Fibroblast of gingiva (primary cell): ENCODE data around the gene OPN4.

Experiments
- DNase-seq: peaks from one replicate; pipeline ENCODE4 v3.0.0-alpha.2; 2011; ENCODE audit warnings: low read depth

Gene OPN4

DNA sequence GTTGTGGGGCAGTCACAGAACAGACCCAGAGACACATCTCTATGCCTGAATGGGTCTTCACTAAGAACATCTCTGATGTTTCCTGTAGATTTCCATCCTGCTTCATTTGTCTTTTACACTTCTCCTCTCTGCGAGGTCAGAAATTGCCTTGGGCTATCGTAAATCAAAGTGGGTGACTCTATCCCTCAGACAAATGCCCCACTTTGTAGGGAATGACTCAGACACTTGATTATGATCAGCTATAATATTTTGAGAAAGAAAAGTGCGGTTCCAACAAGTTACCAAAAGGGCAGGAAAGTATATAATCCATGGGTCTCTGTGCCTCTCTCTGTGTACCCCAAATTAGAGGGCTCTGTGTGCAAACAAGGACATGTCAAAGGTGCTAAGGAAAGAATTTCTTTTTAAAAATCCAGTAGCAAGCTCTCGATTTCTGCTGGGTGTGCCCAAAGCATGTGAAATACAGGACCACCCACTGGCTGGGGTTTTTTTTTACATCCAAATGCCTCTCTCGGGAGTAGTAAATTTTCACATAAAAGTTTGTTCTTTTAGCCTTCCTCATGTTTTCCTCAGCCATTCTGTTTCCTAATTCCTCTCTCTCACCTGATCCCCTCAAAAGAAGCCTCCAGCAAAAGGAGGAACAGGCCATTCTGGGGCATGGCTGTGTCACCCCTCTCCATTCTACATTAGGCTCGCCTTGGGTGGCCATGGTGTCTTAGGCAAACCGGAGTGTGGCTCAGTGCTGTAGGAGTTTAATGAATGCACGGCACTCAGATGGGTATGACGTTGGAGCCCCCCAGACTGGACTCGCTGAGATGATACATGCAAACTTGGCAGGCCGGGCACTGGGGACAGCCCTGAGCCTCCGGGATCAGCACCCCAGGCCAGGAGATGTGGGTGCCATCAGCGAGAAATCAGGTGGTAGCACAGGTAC lies 6.3 kb upstream of the OPN4 start:
- no peak for DNase-seq

DNA sequence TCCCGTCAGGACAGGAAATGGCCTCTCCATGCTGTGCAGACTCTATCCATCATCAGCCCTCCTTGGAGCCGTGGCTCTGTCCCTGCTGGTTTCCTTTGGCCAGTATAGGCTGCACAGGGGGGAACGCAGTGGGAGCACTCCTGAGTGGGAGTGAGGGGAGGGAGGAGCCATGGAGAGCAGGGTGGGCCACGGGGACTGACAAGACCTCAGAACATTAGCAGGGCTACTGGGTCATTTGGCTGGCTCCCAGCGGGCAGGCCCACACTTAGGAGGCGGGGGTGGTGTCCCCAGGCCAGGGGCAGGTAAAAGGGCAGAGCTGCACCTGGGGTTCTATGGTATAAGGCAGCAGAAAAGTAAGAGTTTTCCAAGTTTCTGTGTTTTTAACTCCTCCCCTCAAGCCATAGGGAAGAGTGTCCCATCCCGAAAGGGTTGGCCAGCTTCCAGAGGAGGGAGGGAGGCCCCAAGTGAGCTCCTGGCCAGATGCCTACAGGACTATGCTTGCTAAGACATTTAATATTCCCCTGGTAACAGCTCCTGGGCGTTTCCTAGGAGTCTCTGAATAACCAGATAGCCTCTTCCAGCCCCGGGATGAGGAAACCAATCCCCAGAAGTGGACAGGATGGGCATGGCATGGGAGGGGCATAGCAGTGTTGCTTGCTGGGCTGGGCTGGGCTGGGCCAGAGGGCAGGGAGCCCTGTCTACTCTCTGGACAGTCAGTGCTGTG lies 5.5 kb upstream of the OPN4 start:
- peak; percentile 91 for DNase-seq

- no peak for DNase-seq
Observed at GRCh38 chr10:86649471-86650150, 4.7 kb upstream of the OPN4 start.

GRCh38 chr10:86650151-86650550 lies 4.2 kb upstream of the OPN4 start:
- no peak for DNase-seq

GRCh38 chr10:86651021-86651471 lies 3.3 kb upstream of the OPN4 start:
- no peak for DNase-seq

GRCh38 chr10:86651631-86652331 lies 2.6 kb upstream of the OPN4 start:
- no peak for DNase-seq

DNA sequence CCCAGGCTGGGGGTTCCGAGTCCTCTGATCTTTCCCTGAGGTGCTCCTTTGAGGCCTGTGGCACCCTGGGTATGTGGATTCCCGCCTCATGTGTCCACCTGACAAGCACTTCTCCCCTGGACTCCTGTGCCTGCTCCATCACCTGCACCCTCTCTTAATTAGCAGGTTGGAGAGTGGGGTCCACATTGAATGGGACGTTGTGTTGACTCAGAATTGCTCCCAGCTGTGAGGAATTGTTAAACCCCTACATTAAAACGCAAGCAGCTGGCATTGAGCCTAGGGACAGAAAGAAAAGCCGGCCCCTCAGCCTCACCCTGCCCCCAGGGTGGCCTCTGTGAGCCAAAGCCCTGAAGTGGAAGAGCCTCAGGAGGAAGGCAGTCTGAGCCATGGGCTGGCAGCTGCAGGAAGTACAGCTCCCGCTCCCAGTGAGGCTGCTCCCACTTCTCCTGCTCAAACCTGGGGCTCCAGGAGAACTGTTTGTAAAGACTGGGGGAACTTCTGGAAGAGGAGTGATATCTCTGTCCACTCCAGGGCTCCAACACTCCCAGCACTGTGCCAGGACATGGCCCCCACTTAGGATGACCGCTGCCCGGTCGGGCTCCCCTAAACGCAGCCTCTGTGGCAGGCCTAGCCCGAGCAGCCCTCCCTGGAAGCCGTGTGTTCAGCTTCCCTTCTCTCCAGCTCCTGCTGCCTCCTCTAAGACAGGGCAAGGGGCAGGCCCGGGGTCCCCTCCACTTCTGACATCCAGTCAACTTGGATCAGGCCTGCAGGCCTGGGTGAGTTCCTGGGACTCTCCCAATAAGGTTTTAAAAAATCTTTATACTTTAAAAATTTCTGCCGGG lies 1.8 kb upstream of the OPN4 start:
- DNase-seq: no peak

- no peak for DNase-seq
Observed at GRCh38 chr10:86653379-86653778, 968 bp upstream of the OPN4 start.

DNA sequence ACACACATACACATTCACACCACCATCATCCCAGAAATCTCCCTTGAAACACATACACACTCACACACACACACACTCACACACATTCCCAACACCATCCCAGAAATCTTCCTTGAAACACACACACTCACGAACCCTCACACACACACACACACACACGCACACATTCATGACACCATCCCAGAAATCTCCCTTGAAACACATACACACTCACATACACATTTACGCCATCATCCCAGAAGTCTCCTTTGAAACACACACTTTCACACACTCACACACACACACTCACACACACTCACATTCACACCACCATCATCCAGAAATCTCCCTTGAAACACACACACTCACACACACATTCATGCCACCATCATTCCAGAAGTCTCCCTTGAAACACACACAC lies 360 bp upstream of the OPN4 start:
- no peak for DNase-seq

DNA sequence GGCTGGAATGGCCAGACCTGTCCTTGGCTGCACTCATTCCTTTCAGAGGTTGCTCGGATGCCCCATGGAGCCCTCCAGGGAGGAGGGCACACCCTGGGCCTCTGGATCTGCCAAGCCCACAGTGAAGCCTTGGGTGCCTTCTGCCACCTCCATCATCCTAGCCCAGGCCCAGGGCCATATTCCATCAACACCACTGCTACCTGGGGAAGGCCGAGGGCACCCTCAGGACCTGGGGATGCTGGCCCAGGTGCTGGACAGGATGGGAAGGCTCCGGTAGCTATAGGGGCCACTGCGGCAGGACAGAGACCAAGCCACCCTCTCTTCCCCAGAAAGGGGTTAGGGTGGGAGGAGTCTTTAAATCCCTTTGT lies 810 bp downstream of the OPN4 start:
- DNase-seq: no peak

GRCh38 chr10:86655596-86655995 lies 1.2 kb downstream of the OPN4 start:
- no peak for DNase-seq

- DNase-seq: no peak
Observed at GRCh38 chr10:86657011-86657395, 2.7 kb downstream of the OPN4 start.

DNA sequence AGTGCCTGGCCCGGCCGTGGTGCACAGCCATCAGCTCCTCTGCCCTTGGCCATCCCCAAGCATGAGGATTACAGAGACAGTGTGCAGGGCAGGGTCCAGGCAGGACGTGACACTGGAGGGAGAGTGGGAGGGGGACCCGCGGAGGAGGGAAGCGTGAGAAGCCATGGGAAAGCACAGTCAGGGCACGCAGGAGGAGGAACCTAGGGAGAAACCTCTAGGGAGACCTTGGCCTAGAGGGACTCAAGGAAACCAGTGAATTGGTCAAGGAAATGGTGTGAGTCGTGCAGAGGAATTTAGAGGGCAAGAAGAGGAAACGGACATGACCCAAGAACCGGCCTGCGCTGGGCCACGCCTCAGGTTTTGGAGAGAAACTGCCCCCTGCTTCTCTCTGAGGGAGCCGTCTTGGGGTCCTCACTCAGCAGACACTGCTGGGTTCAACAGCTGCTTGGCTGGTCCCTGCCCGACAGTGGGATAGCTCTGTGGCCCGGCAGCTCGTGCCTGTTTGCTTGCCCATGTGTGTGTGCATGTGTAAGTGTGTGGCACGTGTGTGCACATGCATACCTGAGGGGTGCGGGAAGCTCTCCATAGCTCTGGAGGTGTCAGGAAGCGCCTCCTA lies 3.2 kb downstream of the OPN4 start:
- DNase-seq: no peak

- DNase-seq: no peak
Observed at GRCh38 chr10:86658261-86658741, 4.0 kb downstream of the OPN4 start.

DNA sequence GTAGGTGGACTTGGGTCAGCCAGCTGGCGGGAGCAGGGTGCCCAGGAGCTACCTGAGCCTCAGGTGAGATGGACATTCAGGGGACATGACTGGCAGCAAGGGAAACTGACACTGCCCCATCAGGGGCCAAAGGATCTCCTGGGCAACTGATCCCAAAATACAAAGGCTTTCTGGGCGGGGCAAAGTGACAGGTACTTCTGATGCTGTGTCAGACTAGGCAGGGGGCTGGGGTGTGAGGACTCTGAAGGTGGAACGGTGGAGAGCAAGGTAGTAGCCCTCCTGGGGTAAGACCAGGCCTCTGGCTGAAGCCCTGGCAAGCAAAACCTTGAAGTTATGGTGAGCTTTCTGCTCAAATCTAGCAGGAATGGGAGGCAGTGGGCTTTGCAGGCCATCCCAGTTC lies 4.4 kb downstream of the OPN4 start:
- DNase-seq: no peak

DNA sequence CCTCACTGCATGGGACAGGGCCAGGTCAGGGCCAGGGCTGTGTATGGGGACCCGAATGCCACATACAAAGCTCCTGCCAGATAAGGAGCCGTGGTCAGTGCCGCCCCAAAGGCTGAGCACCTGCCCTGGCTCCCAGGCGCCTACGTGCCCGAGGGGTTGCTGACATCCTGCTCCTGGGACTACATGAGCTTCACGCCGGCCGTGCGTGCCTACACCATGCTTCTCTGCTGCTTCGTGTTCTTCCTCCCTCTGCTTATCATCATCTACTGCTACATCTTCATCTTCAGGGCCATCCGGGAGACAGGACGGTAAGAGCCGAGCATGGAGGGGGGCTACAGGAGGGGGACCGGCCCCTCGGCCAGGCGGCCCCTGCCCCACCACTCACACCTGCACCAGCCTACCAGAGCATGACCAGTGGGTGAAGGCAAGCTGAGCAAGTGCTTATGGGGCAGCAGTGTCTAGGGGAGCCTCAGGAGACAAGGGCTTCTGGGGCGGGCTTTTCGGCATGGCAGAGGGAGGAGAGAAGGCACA lies 4.9 kb downstream of the OPN4 start:
- DNase-seq: no peak

GRCh38 chr10:86659721-86660453 lies 5.5 kb downstream of the OPN4 start:
- no peak for DNase-seq

- no peak for DNase-seq
Observed at GRCh38 chr10:86661161-86662025, 7.0 kb downstream of the OPN4 start.
